ENCODE data around the gene DRC7.
A peak's percentile ranks its signal among the peaks of the same experiment; 100 is the strongest.

DNA sequence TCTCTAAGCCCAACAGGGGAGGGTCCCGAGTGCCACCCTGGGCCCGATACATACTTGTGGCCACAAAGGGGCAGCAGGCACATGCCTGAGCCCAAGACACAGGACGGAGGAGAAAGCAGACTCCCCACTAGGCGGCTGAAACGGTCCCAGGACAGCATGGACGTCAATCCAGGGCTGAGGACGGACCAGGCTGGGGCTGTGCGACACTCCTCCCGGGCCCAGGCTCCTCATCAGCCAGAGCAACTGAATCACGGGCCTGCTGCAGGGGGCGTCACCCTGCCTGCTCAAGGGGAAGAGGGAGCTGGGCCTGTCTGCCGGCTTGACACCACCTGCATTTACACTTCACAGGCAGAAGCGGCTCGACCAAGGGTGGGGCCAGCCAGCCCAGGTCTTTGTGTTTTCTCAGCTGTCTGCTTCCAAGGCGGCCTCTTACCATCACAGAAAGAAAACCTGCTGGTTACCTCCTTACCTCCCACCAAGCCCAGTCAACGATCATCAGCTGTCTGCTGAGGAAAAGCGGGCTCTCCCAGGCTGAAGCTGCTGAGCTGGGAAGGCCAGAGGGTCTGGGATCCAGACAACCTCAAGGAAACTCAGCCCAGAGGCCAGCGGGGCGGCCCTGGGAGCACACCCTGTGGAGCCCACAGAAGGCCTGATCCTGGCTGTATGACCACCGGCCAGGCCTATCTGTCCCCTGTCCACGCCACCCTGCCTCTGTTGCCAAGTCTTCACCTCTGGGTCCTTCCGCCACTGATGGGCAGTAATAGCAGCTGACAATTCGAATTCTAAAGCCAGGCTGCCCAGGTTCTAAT lies 81.3 kb downstream of the DRC7 start:
- TF ChIP-seq, protein P1, sequence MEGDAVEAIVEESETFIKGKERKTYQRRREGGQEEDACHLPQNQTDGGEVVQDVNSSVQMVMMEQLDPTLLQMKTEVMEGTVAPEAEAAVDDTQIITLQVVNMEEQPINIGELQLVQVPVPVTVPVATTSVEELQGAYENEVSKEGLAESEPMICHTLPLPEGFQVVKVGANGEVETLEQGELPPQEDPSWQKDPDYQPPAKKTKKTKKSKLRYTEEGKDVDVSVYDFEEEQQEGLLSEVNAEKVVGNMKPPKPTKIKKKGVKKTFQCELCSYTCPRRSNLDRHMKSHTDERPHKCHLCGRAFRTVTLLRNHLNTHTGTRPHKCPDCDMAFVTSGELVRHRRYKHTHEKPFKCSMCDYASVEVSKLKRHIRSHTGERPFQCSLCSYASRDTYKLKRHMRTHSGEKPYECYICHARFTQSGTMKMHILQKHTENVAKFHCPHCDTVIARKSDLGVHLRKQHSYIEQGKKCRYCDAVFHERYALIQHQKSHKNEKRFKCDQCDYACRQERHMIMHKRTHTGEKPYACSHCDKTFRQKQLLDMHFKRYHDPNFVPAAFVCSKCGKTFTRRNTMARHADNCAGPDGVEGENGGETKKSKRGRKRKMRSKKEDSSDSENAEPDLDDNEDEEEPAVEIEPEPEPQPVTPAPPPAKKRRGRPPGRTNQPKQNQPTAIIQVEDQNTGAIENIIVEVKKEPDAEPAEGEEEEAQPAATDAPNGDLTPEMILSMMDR (IDR thresholded peaks at IDR 0.05), result no peak
- TF ChIP-seq, protein P2, sequence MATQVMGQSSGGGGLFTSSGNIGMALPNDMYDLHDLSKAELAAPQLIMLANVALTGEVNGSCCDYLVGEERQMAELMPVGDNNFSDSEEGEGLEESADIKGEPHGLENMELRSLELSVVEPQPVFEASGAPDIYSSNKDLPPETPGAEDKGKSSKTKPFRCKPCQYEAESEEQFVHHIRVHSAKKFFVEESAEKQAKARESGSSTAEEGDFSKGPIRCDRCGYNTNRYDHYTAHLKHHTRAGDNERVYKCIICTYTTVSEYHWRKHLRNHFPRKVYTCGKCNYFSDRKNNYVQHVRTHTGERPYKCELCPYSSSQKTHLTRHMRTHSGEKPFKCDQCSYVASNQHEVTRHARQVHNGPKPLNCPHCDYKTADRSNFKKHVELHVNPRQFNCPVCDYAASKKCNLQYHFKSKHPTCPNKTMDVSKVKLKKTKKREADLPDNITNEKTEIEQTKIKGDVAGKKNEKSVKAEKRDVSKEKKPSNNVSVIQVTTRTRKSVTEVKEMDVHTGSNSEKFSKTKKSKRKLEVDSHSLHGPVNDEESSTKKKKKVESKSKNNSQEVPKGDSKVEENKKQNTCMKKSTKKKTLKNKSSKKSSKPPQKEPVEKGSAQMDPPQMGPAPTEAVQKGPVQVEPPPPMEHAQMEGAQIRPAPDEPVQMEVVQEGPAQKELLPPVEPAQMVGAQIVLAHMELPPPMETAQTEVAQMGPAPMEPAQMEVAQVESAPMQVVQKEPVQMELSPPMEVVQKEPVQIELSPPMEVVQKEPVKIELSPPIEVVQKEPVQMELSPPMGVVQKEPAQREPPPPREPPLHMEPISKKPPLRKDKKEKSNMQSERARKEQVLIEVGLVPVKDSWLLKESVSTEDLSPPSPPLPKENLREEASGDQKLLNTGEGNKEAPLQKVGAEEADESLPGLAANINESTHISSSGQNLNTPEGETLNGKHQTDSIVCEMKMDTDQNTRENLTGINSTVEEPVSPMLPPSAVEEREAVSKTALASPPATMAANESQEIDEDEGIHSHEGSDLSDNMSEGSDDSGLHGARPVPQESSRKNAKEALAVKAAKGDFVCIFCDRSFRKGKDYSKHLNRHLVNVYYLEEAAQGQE (IDR thresholded peaks at IDR 0.05; ENCODE audit: low read depth, low read length), result no peak
- TF ChIP-seq FOXM1 (IDR thresholded peaks at IDR 0.05; ENCODE audit: low read depth) (no peak), GABPA (IDR thresholded peaks at IDR 0.05; ENCODE audit: low read depth) (no peak), EZH2phosphoT487 (IDR thresholded peaks at IDR 0.05; ENCODE audit: borderline replicate concordance, low read depth) (no peak), RAD21 (IDR thresholded peaks at IDR 0.05; ENCODE audit: low read length) (peak; percentile 50), JUND (IDR thresholded peaks at IDR 0.05) (no peak)
- TF ChIP-seq, protein P3, sequence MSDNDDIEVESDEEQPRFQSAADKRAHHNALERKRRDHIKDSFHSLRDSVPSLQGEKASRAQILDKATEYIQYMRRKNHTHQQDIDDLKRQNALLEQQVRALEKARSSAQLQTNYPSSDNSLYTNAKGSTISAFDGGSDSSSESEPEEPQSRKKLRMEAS (IDR thresholded peaks at IDR 0.05; ENCODE audit: low read depth), result no peak
